Hippocampal formation (tissue), 2 donors: ENCODE results near the gene TAAR9.

Experiments
- DNase-seq, 2 donors: peaks; one replicate each; lab custom pipeline; 2025; lab: John Stamatoyannopoulos, UW

The TAAR9 gene

GRCh38 chr6:132537977-132538376 is at the start of gene TAAR9:
TSS of gene TAAR9 (plus strand) at chr6:132538277. CDS start at chr6:132538290, 13 bp downstream.
- no peak for DNase-seq

GRCh38 chr6:132489376-132489775 is 48.7 kb upstream of the TAAR9 start:
- no peak for DNase-seq

GRCh38 chr6:132490024-132490423 is 48.1 kb upstream of the TAAR9 start:
- peak; percentile 27 to 28 for DNase-seq

- no peak for DNase-seq
Measured at GRCh38 chr6:132490478-132491204, 47.4 kb upstream of the TAAR9 start.

- DNase-seq: no peak
Measured at GRCh38 chr6:132491303-132491702, 46.8 kb upstream of the TAAR9 start.

GRCh38 chr6:132491881-132492280 is 46.2 kb upstream of the TAAR9 start:
- DNase-seq: no peak

GRCh38 chr6:132494954-132495353 is 43.1 kb upstream of the TAAR9 start:
- no peak for DNase-seq

GRCh38 chr6:132495604-132496079 is 42.4 kb upstream of the TAAR9 start:
- DNase-seq: no peak

- DNase-seq: no peak
Measured at GRCh38 chr6:132496519-132497180, 41.4 kb upstream of the TAAR9 start.

- no peak for DNase-seq
Measured at GRCh38 chr6:132498638-132499037, 39.4 kb upstream of the TAAR9 start.

- no peak for DNase-seq
Measured at GRCh38 chr6:132499757-132500156, 38.3 kb upstream of the TAAR9 start.

GRCh38 chr6:132504757-132505156 is 33.3 kb upstream of the TAAR9 start:
- DNase-seq: no peak

- DNase-seq: no peak
Measured at GRCh38 chr6:132505158-132505557, 32.9 kb upstream of the TAAR9 start.

GRCh38 chr6:132506461-132506860 is 31.6 kb upstream of the TAAR9 start:
- no peak for DNase-seq

- DNase-seq: no peak
Measured at GRCh38 chr6:132506869-132507808, 30.9 kb upstream of the TAAR9 start.

GRCh38 chr6:132511210-132511830 is 26.8 kb upstream of the TAAR9 start:
- no peak for DNase-seq

- no peak for DNase-seq
Measured at GRCh38 chr6:132511831-132512220, 26.3 kb upstream of the TAAR9 start.

- DNase-seq: no peak
Measured at GRCh38 chr6:132512342-132512637, 25.8 kb upstream of the TAAR9 start.

- DNase-seq: peak; percentile 87 to 95
Measured at GRCh38 chr6:132512638-132513632, 25.1 kb upstream of the TAAR9 start, which contains the start of gene STX7. TSS of gene STX7 (minus strand) at chr6:132513116. CDS start at chr6:132503530, 9,586 bp downstream.

GRCh38 chr6:132513831-132514545 is 24.1 kb upstream of the TAAR9 start:
- DNase-seq: no peak
